ENCODE data around the gene SIRPG. TPM values are rescaled to one million over a fixed set of nuclear protein-coding genes. Genes with fewer than 3 reads are reported as not detected.

SIRPG gene
- polyA plus RNA-seq, 1 of the 3 experiments (the other 2 are of a cell fraction): not detected

DNA sequence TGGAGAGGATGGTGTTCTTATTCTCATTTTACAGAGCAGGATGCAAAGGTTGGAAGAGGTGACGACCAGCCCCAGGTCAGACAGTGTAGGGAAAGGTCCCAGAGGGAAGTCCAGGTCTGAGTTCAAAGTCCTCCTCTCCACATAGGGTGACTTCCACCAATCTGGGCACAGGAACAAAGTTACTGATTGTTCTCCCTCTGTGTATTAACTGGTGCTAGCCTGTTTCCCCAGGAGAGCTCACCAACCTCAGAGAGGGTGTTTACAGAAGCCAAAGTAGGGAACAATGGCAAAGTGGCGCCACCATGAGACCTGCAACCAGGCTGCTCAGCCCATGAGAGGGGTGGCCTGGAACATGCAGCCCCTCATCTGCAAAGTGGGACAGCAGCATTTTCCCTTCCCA lies 21.0 kb downstream of the SIRPG start:
- Histone ChIP-seq H3K4me1 (ENCODE audit: control insufficient read depth in 1 of 2, insufficient read depth in 2 of 2, low read depth in 1 of 2, low read length in 1 of 2) (peaks cover 0 to 2% of the 10 kb centered on the region in 2 experiments; a peak in 1 of 4 replicates), H3K27me3 (ENCODE audit: insufficient read depth) (no peaks in the 10 kb centered on the region), H3K9me2 (no peaks in the 10 kb centered on the region), H3F3A (replicated peaks; ENCODE audit: insufficient read depth) (no peaks in the 10 kb centered on the region), H3K4me2 (no peak overlapping the region), H3K27ac (ENCODE audit: low read depth in 2 of 2, low read length in 1 of 2) (no peak overlapping the region), H3K36me3 (replicated peaks in 1 of 2; ENCODE audit: control insufficient read depth in 1 of 2, insufficient read depth in 2 of 2, low read length in 1 of 2) (no peaks in the 10 kb centered on the region), H3K4me3 (ENCODE audit: low read depth in 2 of 2, low read length in 1 of 2) (no peak overlapping the region), H2AFZ (ENCODE audit: low read depth) (no peak overlapping the region), H3K9ac (no peak overlapping the region), H3K9me3 (no peaks in the 10 kb centered on the region), H4K20me1 (ENCODE audit: insufficient read depth) (no peaks in the 10 kb centered on the region), H3K79me2 (ENCODE audit: insufficient read depth) (no peaks in the 10 kb centered on the region)
- WGBS (ENCODE audit: low lambda C conversion rate): 39% methylated on average over 2 of the region's 2 CpGs
- DNase-seq: no peak
- ChIA-PET POLR2A (no interaction called here), CTCF (interaction anchor here (0.6 kb wide), 1 partner anchor 13 kb away, joined by 3 read pairs; no protein-coding TSS in a partner anchor)
- TF ChIP-seq MXI1 (IDR thresholded peaks at IDR 0.05; ENCODE audit: low read depth, low read length) (no peak), RCOR1 (IDR thresholded peaks at IDR 0.05; ENCODE audit: low read length) (no peak), RFX5 (IDR thresholded peaks at IDR 0.05; ENCODE audit: low read length) (no peak), FOSL2 (IDR thresholded peaks at IDR 0.05; ENCODE audit: borderline replicate concordance, low read depth) (no peak), TAF1 (IDR thresholded peaks at IDR 0.05; ENCODE audit: borderline replicate concordance, low read depth, low read length) (no peak), SIN3A (IDR thresholded peaks at IDR 0.05; ENCODE audit: borderline replicate concordance, low read depth, low read length) (no peak)
- TF ChIP-seq, protein P1, sequence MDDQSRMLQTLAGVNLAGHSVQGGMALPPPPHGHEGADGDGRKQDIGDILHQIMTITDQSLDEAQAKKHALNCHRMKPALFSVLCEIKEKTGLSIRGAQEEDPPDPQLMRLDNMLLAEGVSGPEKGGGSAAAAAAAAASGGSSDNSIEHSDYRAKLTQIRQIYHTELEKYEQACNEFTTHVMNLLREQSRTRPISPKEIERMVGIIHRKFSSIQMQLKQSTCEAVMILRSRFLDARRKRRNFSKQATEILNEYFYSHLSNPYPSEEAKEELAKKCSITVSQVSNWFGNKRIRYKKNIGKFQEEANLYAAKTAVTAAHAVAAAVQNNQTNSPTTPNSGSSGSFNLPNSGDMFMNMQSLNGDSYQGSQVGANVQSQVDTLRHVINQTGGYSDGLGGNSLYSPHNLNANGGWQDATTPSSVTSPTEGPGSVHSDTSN (IDR thresholded peaks at IDR 0.05): no peak
- TF ChIP-seq, protein P2, sequence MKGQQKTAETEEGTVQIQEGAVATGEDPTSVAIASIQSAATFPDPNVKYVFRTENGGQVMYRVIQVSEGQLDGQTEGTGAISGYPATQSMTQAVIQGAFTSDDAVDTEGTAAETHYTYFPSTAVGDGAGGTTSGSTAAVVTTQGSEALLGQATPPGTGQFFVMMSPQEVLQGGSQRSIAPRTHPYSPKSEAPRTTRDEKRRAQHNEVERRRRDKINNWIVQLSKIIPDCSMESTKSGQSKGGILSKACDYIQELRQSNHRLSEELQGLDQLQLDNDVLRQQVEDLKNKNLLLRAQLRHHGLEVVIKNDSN (IDR thresholded peaks at IDR 0.05; ENCODE audit: borderline replicate concordance, low read depth): no peak

DNA sequence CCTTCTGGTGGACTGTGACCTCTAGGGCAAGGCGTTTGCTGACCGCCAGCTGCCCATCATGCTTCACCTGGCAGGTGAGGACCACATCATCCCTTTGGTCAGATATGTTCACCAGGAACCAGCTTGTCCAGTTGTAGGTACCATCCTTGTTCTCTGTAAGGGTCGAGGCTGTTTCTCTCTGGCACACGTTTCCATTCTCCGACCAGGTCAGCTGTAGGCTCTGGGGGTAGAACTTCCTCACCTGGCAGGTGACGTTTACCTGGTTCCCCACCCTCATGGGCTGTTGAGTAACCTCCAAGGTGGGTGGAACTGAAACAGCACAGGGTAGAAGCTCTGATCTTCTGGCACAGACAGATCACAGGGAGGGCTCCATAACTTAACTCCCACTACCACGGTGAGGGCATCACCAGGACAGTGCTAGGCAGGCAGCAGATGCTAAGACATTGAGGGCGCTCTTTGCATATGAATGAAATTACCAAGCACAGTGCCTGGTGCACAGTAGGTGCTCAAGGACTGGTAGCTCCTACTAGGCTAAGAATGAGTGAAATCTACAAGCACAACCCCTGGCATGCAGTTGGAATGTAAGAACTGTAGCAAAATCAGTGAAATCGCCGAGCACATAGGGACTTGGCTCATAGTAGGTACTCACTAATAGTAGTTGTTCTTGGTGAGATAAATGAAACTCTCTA lies 22.1 kb downstream of the SIRPG start:
- ChIA-PET CTCF (no interaction called here), POLR2A (no interaction called here)
- Histone ChIP-seq H3K9ac (no peak overlapping the region), H3K4me1 (ENCODE audit: control insufficient read depth in 1 of 2, insufficient read depth in 2 of 2, low read depth in 1 of 2, low read length in 1 of 2) (peaks cover 0 to 5% of the 10 kb centered on the region in 2 experiments; a peak in 1 of 4 replicates), H3K79me2 (ENCODE audit: insufficient read depth) (no peaks in the 10 kb centered on the region), H2AFZ (ENCODE audit: low read depth) (no peak overlapping the region), H3K4me3 (ENCODE audit: low read depth in 2 of 2, low read length in 1 of 2) (no peak overlapping the region), H3K36me3 (replicated peaks in 1 of 2; ENCODE audit: control insufficient read depth in 1 of 2, insufficient read depth in 2 of 2, low read length in 1 of 2) (no peaks in the 10 kb centered on the region), H3K27me3 (ENCODE audit: insufficient read depth) (no peaks in the 10 kb centered on the region), H3F3A (replicated peaks; ENCODE audit: insufficient read depth) (no peaks in the 10 kb centered on the region), H3K9me2 (no peaks in the 10 kb centered on the region), H3K27ac (ENCODE audit: low read depth in 2 of 2, low read length in 1 of 2) (no peak overlapping the region), H4K20me1 (ENCODE audit: insufficient read depth) (no peaks in the 10 kb centered on the region), H3K4me2 (no peak overlapping the region), H3K9me3 (no peaks in the 10 kb centered on the region)
- 53% methylated on average over 10 of the region's 10 CpGs for whole genome bisulfite sequencing (ENCODE audit: low lambda C conversion rate)
- DNase-seq: no peak
- TF ChIP-seq FOXJ3 (CRISPR knock-in tag; IDR thresholded peaks at IDR 0.05) (no peak), MEF2A (IDR thresholded peaks at IDR 0.05; ENCODE audit: borderline replicate concordance, low read depth) (no peak), POLR2AphosphoS5 (IDR thresholded peaks at IDR 0.05; ENCODE audit: low read depth, low read length) (no peak), ELF1 (IDR thresholded peaks at IDR 0.05) (no peak), SMC3 (IDR thresholded peaks at IDR 0.05; ENCODE audit: low read depth, low read length) (no peak), RXRA (IDR thresholded peaks at IDR 0.05; ENCODE audit: borderline replicate concordance, low read depth) (no peak), FOSL2 (IDR thresholded peaks at IDR 0.05; ENCODE audit: borderline replicate concordance, low read depth) (no peak), NFIC (IDR thresholded peaks at IDR 0.05; ENCODE audit: borderline replicate concordance) (no peak), TEAD4 (IDR thresholded peaks at IDR 0.05; ENCODE audit: borderline replicate concordance, insufficient read depth) (no peak), EZH2phosphoT487 (IDR thresholded peaks at IDR 0.05; ENCODE audit: borderline replicate concordance, low read depth) (no peak), GABPA (IDR thresholded peaks at IDR 0.05; ENCODE audit: low read depth) (no peak), TCF12 (IDR thresholded peaks at IDR 0.05) (no peak), SIN3A (IDR thresholded peaks at IDR 0.05; ENCODE audit: borderline replicate concordance, low read depth, low read length) (no peak)
- TF ChIP-seq, protein P3, sequence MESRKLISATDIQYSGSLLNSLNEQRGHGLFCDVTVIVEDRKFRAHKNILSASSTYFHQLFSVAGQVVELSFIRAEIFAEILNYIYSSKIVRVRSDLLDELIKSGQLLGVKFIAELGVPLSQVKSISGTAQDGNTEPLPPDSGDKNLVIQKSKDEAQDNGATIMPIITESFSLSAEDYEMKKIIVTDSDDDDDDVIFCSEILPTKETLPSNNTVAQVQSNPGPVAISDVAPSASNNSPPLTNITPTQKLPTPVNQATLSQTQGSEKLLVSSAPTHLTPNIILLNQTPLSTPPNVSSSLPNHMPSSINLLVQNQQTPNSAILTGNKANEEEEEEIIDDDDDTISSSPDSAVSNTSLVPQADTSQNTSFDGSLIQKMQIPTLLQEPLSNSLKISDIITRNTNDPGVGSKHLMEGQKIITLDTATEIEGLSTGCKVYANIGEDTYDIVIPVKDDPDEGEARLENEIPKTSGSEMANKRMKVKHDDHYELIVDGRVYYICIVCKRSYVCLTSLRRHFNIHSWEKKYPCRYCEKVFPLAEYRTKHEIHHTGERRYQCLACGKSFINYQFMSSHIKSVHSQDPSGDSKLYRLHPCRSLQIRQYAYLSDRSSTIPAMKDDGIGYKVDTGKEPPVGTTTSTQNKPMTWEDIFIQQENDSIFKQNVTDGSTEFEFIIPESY (IDR thresholded peaks at IDR 0.05; ENCODE audit: borderline replicate concordance, low read depth): no peak
- TF ChIP-seq, protein P2 (IDR thresholded peaks at IDR 0.05; ENCODE audit: borderline replicate concordance, low read depth): no peak
- TF ChIP-seq, protein P4, sequence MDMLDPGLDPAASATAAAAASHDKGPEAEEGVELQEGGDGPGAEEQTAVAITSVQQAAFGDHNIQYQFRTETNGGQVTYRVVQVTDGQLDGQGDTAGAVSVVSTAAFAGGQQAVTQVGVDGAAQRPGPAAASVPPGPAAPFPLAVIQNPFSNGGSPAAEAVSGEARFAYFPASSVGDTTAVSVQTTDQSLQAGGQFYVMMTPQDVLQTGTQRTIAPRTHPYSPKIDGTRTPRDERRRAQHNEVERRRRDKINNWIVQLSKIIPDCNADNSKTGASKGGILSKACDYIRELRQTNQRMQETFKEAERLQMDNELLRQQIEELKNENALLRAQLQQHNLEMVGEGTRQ (IDR thresholded peaks at IDR 0.05; ENCODE audit: borderline replicate concordance, low read depth, low read length): no peak
